ENCODE measurements around the gene DNAH3. TPM values are rescaled to one million over a fixed set of nuclear protein-coding genes. Genes with fewer than 3 reads are reported as not detected.

The DNAH3 gene
- total RNA-seq, 1 experiment from 2014 or later: 0.15 TPM

DNA sequence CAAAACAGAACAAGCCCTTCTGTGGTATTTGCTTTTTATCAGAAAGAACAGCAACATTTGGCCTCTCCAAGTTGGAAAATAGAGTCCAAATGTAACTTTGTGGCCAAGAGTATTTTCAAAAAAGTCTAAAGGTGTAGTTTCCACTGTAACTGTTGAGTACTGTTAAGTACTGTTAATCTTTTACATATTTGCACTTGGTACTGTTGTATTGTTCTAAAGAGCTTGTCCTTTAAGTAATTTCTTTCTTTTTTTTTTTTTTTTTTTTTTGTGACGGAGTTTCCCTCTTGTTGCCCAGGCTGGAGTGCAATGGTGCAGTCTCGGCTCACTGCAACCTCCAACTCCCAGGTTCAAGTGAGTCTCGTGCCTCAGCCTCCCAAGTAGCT is 29.3 kb upstream of the DNAH3 start:
- Histone ChIP-seq H3K27ac (ENCODE audit: low read depth, low read length) (no peak overlapping the region), H4K20me1 (ENCODE audit: insufficient read depth) (no peaks in the 10 kb centered on the region), H3K4me1 (ENCODE audit: control insufficient read depth in 1 of 2, insufficient read depth in 2 of 2, low read length in 2 of 2) (no peaks in the 10 kb centered on the region), H3K36me3 (ENCODE audit: control insufficient read depth in 1 of 2, insufficient read depth in 2 of 2, low read length in 2 of 2) (peaks cover 13 to 31% of the 10 kb centered on the region in 2 experiments; a peak in 2 of 4 replicates), H3K9me3 (ENCODE audit: control insufficient read depth in 1 of 2, insufficient read depth in 1 of 2, low read depth in 1 of 2, low read length in 2 of 2) (no peaks in the 10 kb centered on the region), H3K4me2 (ENCODE audit: low read length) (no peak overlapping the region), H3K27me3 (ENCODE audit: insufficient read depth, low read length) (no peaks in the 10 kb centered on the region), H3K9me2 (ENCODE audit: insufficient read depth) (no peaks in the 10 kb centered on the region), H3K4me3 (replicated peaks in 1 of 2; ENCODE audit: low read depth in 1 of 2, low read length in 2 of 2) (no peak overlapping the region), H3K9ac (ENCODE audit: low read length) (no peak overlapping the region), H2AFZ (ENCODE audit: low read depth, low read length, poor library complexity, severe bottlenecking) (no peak overlapping the region), H3K79me2 (ENCODE audit: insufficient read depth, low read length) (no peaks in the 10 kb centered on the region)
- intact Hi-C loops (cut with micrococcal nuclease): no loop called here
- TF ChIP-seq SIN3A (IDR thresholded peaks at IDR 0.05; ENCODE audit: low read depth) (no peak), TCF7L2 (IDR thresholded peaks at IDR 0.05; ENCODE audit: borderline replicate concordance, extremely low read depth, insufficient read depth, insufficient read length) (no peak), POLR2A (IDR thresholded peaks at IDR 0.05; ENCODE audit: borderline replicate concordance, extremely low read depth, insufficient read depth, insufficient read length) (no peak), ZNF274 (IDR thresholded peaks at IDR 0.05; ENCODE audit: low read depth, low read length) (no peak), RAD21 (IDR thresholded peaks at IDR 0.05; ENCODE audit: low read depth) (no peak), CBX3 (IDR thresholded peaks at IDR 0.05; ENCODE audit: low read depth) (no peak), ZFX (IDR thresholded peaks at IDR 0.05) (no peak), EZH2 (IDR thresholded peaks at IDR 0.05) (no peak), SRF (IDR thresholded peaks at IDR 0.05; ENCODE audit: low read depth) (no peak), EGR1 (IDR thresholded peaks at IDR 0.05; ENCODE audit: low read depth) (no peak), SP1 (IDR thresholded peaks at IDR 0.05; ENCODE audit: low read depth) (no peak), POLR2AphosphoS5 (IDR thresholded peaks at IDR 0.05; ENCODE audit: low read depth, low read length) (no peak), YY1 (IDR thresholded peaks at IDR 0.05; ENCODE audit: extremely low read depth, insufficient replicate concordance, low read depth, low read length) (no peak), FOSL1 (IDR thresholded peaks at IDR 0.05; ENCODE audit: low read depth) (no peak)
- TF ChIP-seq, protein P1, sequence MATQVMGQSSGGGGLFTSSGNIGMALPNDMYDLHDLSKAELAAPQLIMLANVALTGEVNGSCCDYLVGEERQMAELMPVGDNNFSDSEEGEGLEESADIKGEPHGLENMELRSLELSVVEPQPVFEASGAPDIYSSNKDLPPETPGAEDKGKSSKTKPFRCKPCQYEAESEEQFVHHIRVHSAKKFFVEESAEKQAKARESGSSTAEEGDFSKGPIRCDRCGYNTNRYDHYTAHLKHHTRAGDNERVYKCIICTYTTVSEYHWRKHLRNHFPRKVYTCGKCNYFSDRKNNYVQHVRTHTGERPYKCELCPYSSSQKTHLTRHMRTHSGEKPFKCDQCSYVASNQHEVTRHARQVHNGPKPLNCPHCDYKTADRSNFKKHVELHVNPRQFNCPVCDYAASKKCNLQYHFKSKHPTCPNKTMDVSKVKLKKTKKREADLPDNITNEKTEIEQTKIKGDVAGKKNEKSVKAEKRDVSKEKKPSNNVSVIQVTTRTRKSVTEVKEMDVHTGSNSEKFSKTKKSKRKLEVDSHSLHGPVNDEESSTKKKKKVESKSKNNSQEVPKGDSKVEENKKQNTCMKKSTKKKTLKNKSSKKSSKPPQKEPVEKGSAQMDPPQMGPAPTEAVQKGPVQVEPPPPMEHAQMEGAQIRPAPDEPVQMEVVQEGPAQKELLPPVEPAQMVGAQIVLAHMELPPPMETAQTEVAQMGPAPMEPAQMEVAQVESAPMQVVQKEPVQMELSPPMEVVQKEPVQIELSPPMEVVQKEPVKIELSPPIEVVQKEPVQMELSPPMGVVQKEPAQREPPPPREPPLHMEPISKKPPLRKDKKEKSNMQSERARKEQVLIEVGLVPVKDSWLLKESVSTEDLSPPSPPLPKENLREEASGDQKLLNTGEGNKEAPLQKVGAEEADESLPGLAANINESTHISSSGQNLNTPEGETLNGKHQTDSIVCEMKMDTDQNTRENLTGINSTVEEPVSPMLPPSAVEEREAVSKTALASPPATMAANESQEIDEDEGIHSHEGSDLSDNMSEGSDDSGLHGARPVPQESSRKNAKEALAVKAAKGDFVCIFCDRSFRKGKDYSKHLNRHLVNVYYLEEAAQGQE (IDR thresholded peaks at IDR 0.05; ENCODE audit: low read depth): no peak
- TF ChIP-seq, protein P2, sequence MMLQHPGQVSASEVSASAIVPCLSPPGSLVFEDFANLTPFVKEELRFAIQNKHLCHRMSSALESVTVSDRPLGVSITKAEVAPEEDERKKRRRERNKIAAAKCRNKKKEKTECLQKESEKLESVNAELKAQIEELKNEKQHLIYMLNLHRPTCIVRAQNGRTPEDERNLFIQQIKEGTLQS (IDR thresholded peaks at IDR 0.05): no peak
- TF ChIP-seq, protein P3, sequence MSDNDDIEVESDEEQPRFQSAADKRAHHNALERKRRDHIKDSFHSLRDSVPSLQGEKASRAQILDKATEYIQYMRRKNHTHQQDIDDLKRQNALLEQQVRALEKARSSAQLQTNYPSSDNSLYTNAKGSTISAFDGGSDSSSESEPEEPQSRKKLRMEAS (IDR thresholded peaks at IDR 0.05): no peak
- TF ChIP-seq, protein P4, sequence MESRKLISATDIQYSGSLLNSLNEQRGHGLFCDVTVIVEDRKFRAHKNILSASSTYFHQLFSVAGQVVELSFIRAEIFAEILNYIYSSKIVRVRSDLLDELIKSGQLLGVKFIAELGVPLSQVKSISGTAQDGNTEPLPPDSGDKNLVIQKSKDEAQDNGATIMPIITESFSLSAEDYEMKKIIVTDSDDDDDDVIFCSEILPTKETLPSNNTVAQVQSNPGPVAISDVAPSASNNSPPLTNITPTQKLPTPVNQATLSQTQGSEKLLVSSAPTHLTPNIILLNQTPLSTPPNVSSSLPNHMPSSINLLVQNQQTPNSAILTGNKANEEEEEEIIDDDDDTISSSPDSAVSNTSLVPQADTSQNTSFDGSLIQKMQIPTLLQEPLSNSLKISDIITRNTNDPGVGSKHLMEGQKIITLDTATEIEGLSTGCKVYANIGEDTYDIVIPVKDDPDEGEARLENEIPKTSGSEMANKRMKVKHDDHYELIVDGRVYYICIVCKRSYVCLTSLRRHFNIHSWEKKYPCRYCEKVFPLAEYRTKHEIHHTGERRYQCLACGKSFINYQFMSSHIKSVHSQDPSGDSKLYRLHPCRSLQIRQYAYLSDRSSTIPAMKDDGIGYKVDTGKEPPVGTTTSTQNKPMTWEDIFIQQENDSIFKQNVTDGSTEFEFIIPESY (IDR thresholded peaks at IDR 0.05; ENCODE audit: extremely low read depth, insufficient replicate concordance, low read length): no peak
- TF ChIP-seq, protein P5, sequence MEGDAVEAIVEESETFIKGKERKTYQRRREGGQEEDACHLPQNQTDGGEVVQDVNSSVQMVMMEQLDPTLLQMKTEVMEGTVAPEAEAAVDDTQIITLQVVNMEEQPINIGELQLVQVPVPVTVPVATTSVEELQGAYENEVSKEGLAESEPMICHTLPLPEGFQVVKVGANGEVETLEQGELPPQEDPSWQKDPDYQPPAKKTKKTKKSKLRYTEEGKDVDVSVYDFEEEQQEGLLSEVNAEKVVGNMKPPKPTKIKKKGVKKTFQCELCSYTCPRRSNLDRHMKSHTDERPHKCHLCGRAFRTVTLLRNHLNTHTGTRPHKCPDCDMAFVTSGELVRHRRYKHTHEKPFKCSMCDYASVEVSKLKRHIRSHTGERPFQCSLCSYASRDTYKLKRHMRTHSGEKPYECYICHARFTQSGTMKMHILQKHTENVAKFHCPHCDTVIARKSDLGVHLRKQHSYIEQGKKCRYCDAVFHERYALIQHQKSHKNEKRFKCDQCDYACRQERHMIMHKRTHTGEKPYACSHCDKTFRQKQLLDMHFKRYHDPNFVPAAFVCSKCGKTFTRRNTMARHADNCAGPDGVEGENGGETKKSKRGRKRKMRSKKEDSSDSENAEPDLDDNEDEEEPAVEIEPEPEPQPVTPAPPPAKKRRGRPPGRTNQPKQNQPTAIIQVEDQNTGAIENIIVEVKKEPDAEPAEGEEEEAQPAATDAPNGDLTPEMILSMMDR (IDR thresholded peaks at IDR 0.05 in 2 of 3, conservative IDR thresholded peaks at IDR 0.05 in 1 of 3; ENCODE audit: borderline replicate concordance in 1 of 3, insufficient read depth in 1 of 3, low read depth in 2 of 3, low read length in 2 of 3): no peak
- CTCF ChIA-PET: interaction anchor here (1.4 kb wide), 1 partner anchor 8 kb away, joined by 3 read pairs; no protein-coding TSS in a partner anchor
- no peak for ATAC-seq
- RAD21 ChIA-PET (ENCODE audit: low non-redundant PET in 1 of 2, low total read pairs in 2 of 2, uncharacterized antibody in 2 of 2, unreplicated experiment in 2 of 2): no interaction called here
- DNase-seq (ENCODE audit: low read depth, low spot score): no peak
- POLR2A ChIA-PET: no interaction called here
- BruUV-seq (replicated peaks): TSS peak; percentile 41
